A673 (cell line): Measurements from ENCODE around the gene DEXI. TPM values are rescaled to one million over a fixed set of nuclear protein-coding genes. Genes with fewer than 3 reads are reported as not detected.

Experiments
- Bru-seq: library from RNA; stranded (reverse); fragments of 400-500 nt; gene quantifications from one replicate; lab custom pipeline; 2021; lab: Mats Ljungman, UMichigan
- BruChase-seq, 2 experiments: library from RNA; stranded (reverse); fragments of 400-500 nt; gene quantifications; one replicate each; lab custom pipeline; 2021; lab: Mats Ljungman, UMichigan
- BruUV-seq: library from RNA; stranded (reverse); fragments of 400-500 nt; replicated peaks from 2 replicates; lab custom pipeline; 2021; lab: Mats Ljungman, UMichigan
- CTCF ChIA-PET: fragments of 300-600 bp; sonication (Branson Sonifier 250); formaldehyde crosslinking; loops from one replicate; lab custom pipeline; 2022; ENCODE audit warnings: antibody characterized with exemption; lab: Charles Lee
- POLR2A ChIA-PET: fragments of 300-600 bp; sonication (Branson Sonifier 250); formaldehyde crosslinking; loops from one replicate; lab custom pipeline; 2022; ENCODE audit warnings: antibody characterized with exemption; ENCODE audit not compliant: low non-redundant PET; lab: Charles Lee
- DNase-seq: peaks from one replicate; pipeline ENCODE4 v3.0.0-alpha.2; 2015; ENCODE audit warnings: low spot score
- H3K27ac ChIP-seq: fragments of 200-600 bp; sonication (generic); 2 replicates; pipeline ENCODE4 v1.5.1; 2016; ENCODE audit warnings: mixed run types, low read depth, mild to moderate bottlenecking, mixed read lengths, antibody characterized with exemption, low read length; ENCODE audit not compliant: poor library complexity, severe bottlenecking
- H3K27me3 ChIP-seq: fragments of 200-600 bp; sonication (generic); replicated peaks from 2 replicates; pipeline ENCODE4 v1.6.1; 2017; ENCODE audit warnings: mixed run types, low read depth, mild to moderate bottlenecking, mixed read lengths, antibody characterized with exemption, low read length; ENCODE audit not compliant: insufficient read depth, poor library complexity
- H3K36me3 ChIP-seq: fragments of 200-600 bp; sonication (generic); 2 replicates; pipeline ENCODE4 v1.6.1; 2016; ENCODE audit warnings: mixed run types, mild to moderate bottlenecking, mixed read lengths, antibody characterized with exemption, low read length; ENCODE audit not compliant: insufficient read depth, poor library complexity, severe bottlenecking
- H3K4me1 ChIP-seq: fragments of 200-600 bp; sonication (generic); 2 replicates; pipeline ENCODE4 v1.6.1; 2017; ENCODE audit warnings: mixed run types, mild to moderate bottlenecking, mixed read lengths, antibody characterized with exemption, low read length; ENCODE audit not compliant: insufficient read depth, poor library complexity, severe bottlenecking
- H3K4me3 ChIP-seq: fragments of 200-600 bp; sonication (generic); 2 replicates; pipeline ENCODE4 v1.5.1; 2016; ENCODE audit warnings: low read depth, mixed run types, mild to moderate bottlenecking, mixed read lengths, low read length; ENCODE audit not compliant: poor library complexity, severe bottlenecking
- H3K9me3 ChIP-seq: fragments of 200-600 bp; sonication (generic); 2 replicates; pipeline ENCODE4 v1.6.1; 2016; ENCODE audit warnings: mixed run types, low read depth, mild to moderate bottlenecking, mixed read lengths, antibody characterized with exemption, low read length; ENCODE audit not compliant: poor library complexity, severe bottlenecking
- EZH2 ChIP-seq: fragments of 200-600 bp; sonication (generic); IDR thresholded peaks from 2 replicates; pipeline ENCODE4 v1.6.1; 2017; ENCODE audit warnings: borderline replicate concordance, low read depth, mild to moderate bottlenecking, mixed read lengths, antibody characterized with exemption, low read length; ENCODE audit not compliant: poor library complexity, severe bottlenecking
- intact Hi-C: fragments of 100-400 bp; cut with micrococcal nuclease; formaldehyde crosslinking; loops from one replicate; pipeline ENCODE4 v1.10.0; 2022; ENCODE audit not compliant: unreplicated experiment
- long read RNA-seq: library from polyadenylated mRNA; stranded (forward); transcript quantifications from one replicate; pipeline ENCODE4 v2.0.0, GENCODE V29; 2022
- total RNA-seq: library from RNA; stranded (reverse); gene quantifications from 2 replicates; pipeline ENCODE4 v1.2.3, GENCODE V29; 2021
- TF ChIP-seq, protein P1 (sequence below): fragments of 300-800, 200-600 bp; sonication (generic); conservative IDR thresholded peaks from 2 replicates; pipeline ENCODE4 v1.5.1; 2017; ENCODE audit warnings: low read depth, mild to moderate bottlenecking, antibody characterized with exemption, low read length, moderate library complexity, mixed read lengths

Gene DEXI
- total RNA-seq, result 30.7 and 31.6 TPM in 2 replicates
- percentile 63 among the genes with signal in this experiment for Bru-seq, nascent RNA
- BruChase-seq, experiment 1, labeled RNA remaining after a 2-hour chase, result percentile 60 among the genes with signal in this experiment
- percentile 59 among the genes with signal in this experiment for BruChase-seq, experiment 2, labeled RNA remaining after a 6-hour chase
- long read RNA-seq, partial matches to known transcripts, result 0 of 9 reads
- long read RNA-seq, other reads (novel, unspliced or antisense), result 3 of 9 reads

DNA sequence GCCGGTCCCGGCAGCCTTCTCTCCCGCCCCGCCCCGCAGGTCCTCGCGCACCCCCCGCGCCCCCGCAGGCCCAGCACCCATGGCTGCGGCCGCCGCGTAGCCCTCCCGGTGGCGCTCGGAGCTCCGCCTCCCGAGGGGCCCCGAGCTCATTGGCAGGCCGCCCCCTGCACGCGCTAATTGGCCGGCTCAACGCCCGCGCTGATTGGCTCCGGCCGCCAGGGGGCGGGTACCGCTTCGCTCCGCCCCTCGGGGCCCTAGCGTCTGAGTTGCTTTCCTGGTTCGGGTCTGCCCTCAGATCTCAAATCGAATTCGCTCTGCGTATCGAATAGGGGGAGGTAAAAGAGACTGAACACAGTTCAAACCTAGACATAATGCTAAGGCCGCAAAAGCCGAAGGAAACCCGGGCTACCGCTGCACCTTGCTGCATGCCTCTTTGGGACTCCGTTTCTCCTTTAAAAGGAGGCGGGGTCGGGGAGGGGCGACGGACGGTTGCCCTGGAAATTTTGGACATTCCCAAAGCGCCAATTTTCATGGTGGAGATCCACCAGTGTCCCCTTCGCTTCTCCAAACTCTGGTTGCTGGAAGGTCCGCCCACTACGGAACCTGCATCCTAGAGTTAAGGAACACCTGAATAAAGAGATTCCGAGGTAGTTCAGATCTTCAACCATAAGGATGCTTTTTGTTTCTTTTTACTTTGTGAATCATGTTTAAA, at the start of gene DEXI:
Gene DEXI, minus strand, starts transcription at position 117 of the 712 bp plus-strand sequence. CDS start 463 bp downstream, outside the sequence.
- no TSS peak for BruUV-seq
- no peaks in the 10 kb centered on the region for H3K9me3 ChIP-seq
- no peaks in the 10 kb centered on the region for H3K36me3 ChIP-seq
- peaks cover 20% of the 10 kb centered on the region for H3K4me1 ChIP-seq
- ChIA-PET POLR2A (interaction anchor here (0.5 to 0.6 kb wide), 2 partner anchors 447 to 494 kb away, joined by 5 to 31 read pairs; no protein-coding TSS in a partner anchor), CTCF (interaction anchor here (0.6 kb wide), 1 partner anchor 313 kb away, joined by 3 read pairs; the partner anchor contains the start of gene SOCS1)
- no peak for TF ChIP-seq EZH2
- TF ChIP-seq, protein P1, sequence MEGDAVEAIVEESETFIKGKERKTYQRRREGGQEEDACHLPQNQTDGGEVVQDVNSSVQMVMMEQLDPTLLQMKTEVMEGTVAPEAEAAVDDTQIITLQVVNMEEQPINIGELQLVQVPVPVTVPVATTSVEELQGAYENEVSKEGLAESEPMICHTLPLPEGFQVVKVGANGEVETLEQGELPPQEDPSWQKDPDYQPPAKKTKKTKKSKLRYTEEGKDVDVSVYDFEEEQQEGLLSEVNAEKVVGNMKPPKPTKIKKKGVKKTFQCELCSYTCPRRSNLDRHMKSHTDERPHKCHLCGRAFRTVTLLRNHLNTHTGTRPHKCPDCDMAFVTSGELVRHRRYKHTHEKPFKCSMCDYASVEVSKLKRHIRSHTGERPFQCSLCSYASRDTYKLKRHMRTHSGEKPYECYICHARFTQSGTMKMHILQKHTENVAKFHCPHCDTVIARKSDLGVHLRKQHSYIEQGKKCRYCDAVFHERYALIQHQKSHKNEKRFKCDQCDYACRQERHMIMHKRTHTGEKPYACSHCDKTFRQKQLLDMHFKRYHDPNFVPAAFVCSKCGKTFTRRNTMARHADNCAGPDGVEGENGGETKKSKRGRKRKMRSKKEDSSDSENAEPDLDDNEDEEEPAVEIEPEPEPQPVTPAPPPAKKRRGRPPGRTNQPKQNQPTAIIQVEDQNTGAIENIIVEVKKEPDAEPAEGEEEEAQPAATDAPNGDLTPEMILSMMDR, result no peak
- intact Hi-C loops, result no loop called here
- peak within 1 kb of the TSS; percentile 72 for H3K4me3 ChIP-seq
- H3K27ac ChIP-seq, result peak within 1 kb of the TSS; percentile 60
- no peaks in the 10 kb centered on the region for H3K27me3 ChIP-seq
- peak; percentile 95 for DNase-seq

DNA sequence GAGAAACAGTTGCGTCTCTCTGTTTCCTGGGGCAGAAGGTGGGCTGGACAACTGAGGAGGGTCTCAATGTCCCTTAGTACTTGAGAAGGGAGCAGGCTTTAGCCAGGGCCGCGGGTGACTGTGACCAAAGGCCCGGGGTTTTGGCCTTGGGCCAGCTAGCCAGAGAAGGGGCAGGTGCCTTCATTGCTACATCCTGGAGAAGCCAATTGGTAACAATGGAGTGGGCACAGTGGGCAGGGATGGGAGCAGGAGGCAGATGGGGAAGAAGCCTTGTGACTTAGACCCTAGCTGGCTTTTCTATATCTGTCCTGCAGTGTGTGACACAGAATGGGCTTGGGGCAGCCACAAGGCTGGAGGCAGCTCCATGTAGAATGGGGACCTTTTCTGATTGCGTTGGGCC, 48.1 kb upstream of the DEXI start:
- BruUV-seq, result no TSS peak
- ChIA-PET POLR2A (no interaction called here), CTCF (no interaction called here)
- H3K4me3 ChIP-seq, result no peak overlapping the region
- intact Hi-C loops, result no loop called here
- H3K9me3 ChIP-seq, result no peaks in the 10 kb centered on the region
- TF ChIP-seq EZH2, result no peak
- TF ChIP-seq, protein P1, result no peak
- H3K4me1 ChIP-seq, result no peaks in the 10 kb centered on the region
- no peaks in the 10 kb centered on the region for H3K27me3 ChIP-seq
- H3K36me3 ChIP-seq, result no peaks in the 10 kb centered on the region
- H3K27ac ChIP-seq, result no peak overlapping the region
- no peak for DNase-seq

DNA sequence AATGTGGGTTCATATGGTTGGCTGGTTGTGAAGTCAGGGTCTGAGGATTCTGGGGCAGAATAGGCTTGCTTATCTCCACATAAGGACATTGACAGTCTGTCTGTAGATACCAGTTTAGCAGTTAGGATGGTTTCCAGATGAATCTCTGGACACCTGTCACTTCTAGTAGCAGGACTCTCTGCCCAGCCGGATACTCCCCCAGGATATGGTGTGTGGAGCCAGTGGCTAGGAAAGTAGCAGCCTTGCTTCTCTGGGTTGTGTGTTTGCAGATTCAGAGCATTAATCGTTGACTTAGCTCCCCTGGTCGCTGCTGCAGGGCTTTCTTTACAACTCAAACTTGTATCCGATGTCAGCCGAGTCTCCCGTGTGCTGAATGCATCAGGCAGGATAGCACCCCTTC, 47.3 kb upstream of the DEXI start:
- no peaks in the 10 kb centered on the region for H3K36me3 ChIP-seq
- CTCF ChIA-PET, result interaction anchor here (0.6 kb wide), 1 partner anchor 437 kb away, joined by 3 read pairs; no protein-coding TSS in a partner anchor

More for the DNA sequence above, 47.3 kb upstream of the DEXI start:
- TF ChIP-seq, protein P1, result no peak
- no peak for TF ChIP-seq EZH2
- no peak overlapping the region for H3K27ac ChIP-seq
- BruUV-seq, result no TSS peak
- no peak for DNase-seq
- POLR2A ChIA-PET, result no interaction called here
- no peak overlapping the region for H3K4me3 ChIP-seq
- intact Hi-C loops, result no loop called here
- H3K27me3 ChIP-seq, result no peaks in the 10 kb centered on the region
- H3K9me3 ChIP-seq, result no peaks in the 10 kb centered on the region
- no peaks in the 10 kb centered on the region for H3K4me1 ChIP-seq
